Bronchus fibroblast of lung (primary cell): ENCODE data around the gene AKR1B15. TPM values are rescaled to one million over a fixed set of nuclear protein-coding genes. Genes with fewer than 3 reads are reported as not detected.

Experiments used
- total RNA-seq: library from RNA; depleted of rRNA; stranded (reverse); fragments of >200 nt; gene quantifications from 2 replicates; pipeline ENCODE4 v1.2.3, GENCODE V29; 2015

AKR1B15 gene
- total RNA-seq = not detected in 2 replicates

DNA sequence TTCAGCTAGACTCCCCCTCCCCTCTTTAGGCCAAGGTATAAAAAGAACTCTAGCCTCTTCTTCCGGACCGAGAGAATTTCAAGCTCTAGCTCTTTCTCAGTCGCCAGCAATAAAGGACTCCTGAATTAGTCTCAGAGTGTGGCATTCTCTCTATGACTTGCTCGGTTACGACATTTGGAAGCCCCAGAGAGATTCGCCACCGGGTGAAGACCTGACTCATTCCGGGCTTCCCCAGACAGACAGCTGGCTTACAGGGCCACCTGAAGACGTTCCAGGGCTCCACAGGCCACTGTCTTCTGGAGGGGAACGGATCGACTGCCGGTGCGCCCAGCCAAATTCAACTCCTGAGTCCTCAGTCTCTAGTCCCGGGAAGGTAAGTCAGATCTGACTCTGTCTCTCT, at the start of gene AKR1B15:
Gene AKR1B15 (plus strand): TSS at position 234 of the 400 bp plus-strand sequence. CDS start 15,510 bp downstream, outside the sequence.

Other genes with a start within 250 kb of the AKR1B15 start
- 10.9 and 11.9 TPM in 2 replicates for gene SLC35B4, start 232.2 kb upstream of the AKR1B15 start, total RNA-seq
- 60.2 and 61.8 TPM in 2 replicates for gene AKR1B1, start 90.0 kb upstream of the AKR1B15 start, total RNA-seq
- gene AKR1B10, start 21.5 kb upstream of the AKR1B15 start, total RNA-seq = 0.30 TPM in 1 of 2 replicates, not detected in the other
- gene BPGM, start 97.7 kb downstream of the AKR1B15 start, total RNA-seq = 14.1 and 17.0 TPM in 2 replicates
- 98.3 and 110 TPM in 2 replicates for gene CALD1, start 230.5 kb downstream of the AKR1B15 start, total RNA-seq